ENCODE measurements around the gene BEND4. TPM values are rescaled to one million over a fixed set of nuclear protein-coding genes. Genes with fewer than 3 reads are reported as not detected.
"Not testable (repeated sequence)": the region's sequence is repeated elsewhere in the genome, so short reads cannot be mapped to it uniquely, and the experiment has no call there.

The BEND4 gene
- total RNA-seq: not detected in 2 replicates

- TF ChIP-seq, protein P1, sequence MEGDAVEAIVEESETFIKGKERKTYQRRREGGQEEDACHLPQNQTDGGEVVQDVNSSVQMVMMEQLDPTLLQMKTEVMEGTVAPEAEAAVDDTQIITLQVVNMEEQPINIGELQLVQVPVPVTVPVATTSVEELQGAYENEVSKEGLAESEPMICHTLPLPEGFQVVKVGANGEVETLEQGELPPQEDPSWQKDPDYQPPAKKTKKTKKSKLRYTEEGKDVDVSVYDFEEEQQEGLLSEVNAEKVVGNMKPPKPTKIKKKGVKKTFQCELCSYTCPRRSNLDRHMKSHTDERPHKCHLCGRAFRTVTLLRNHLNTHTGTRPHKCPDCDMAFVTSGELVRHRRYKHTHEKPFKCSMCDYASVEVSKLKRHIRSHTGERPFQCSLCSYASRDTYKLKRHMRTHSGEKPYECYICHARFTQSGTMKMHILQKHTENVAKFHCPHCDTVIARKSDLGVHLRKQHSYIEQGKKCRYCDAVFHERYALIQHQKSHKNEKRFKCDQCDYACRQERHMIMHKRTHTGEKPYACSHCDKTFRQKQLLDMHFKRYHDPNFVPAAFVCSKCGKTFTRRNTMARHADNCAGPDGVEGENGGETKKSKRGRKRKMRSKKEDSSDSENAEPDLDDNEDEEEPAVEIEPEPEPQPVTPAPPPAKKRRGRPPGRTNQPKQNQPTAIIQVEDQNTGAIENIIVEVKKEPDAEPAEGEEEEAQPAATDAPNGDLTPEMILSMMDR (IDR thresholded peaks at IDR 0.05; ENCODE audit: insufficient read depth, low read depth, low read length): no peak
- no peak for DNase-seq (ENCODE audit: low read depth)
- peak within 1 kb of the TSS; percentile 25 for H3K4me3 ChIP-seq (ENCODE audit: low read depth, low read length)
These were observed at the start of gene BEND4 for GRCh38 chr4:42152507-42153504. Gene BEND4 (minus strand): TSS chr4:42152655. CDS start chr4:42152143, 512 bp downstream.

- no peak for DNase-seq (ENCODE audit: low read depth)
- TF ChIP-seq, protein P1 (IDR thresholded peaks at IDR 0.05; ENCODE audit: insufficient read depth, low read depth, low read length): no peak
These were observed 44.9 kb upstream of the BEND4 start for GRCh38 chr4:42197341-42197740.

DNA sequence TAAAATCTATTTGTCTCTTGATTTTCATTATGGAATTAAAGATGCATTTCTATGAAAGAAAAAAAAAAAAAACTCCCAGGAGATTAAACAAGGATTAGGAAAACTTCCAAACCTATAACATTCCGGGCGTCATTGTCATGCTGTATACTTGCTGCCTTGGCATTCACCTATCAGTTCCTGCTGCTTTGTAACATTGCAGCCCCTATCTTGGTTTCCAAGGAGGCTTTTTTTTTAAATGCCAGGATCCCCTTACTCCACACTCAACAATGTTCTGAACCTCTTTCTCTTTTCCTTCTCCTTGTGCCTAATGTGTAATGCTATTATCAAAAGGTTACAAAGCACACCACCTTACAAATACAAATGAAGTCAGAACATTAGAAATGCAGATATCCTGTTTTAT, 20.5 kb upstream of the BEND4 start:
- H3K4me3 ChIP-seq (ENCODE audit: low read depth, low read length): no peak overlapping the region
- TF ChIP-seq, protein P1 (IDR thresholded peaks at IDR 0.05; ENCODE audit: insufficient read depth, low read depth, low read length): no peak
- no peak for DNase-seq (ENCODE audit: low read depth)

More at GRCh38 chr4:42197341-42197740, 44.9 kb upstream of the BEND4 start:
- no peak overlapping the region for H3K4me3 ChIP-seq (ENCODE audit: low read depth, low read length)

DNA sequence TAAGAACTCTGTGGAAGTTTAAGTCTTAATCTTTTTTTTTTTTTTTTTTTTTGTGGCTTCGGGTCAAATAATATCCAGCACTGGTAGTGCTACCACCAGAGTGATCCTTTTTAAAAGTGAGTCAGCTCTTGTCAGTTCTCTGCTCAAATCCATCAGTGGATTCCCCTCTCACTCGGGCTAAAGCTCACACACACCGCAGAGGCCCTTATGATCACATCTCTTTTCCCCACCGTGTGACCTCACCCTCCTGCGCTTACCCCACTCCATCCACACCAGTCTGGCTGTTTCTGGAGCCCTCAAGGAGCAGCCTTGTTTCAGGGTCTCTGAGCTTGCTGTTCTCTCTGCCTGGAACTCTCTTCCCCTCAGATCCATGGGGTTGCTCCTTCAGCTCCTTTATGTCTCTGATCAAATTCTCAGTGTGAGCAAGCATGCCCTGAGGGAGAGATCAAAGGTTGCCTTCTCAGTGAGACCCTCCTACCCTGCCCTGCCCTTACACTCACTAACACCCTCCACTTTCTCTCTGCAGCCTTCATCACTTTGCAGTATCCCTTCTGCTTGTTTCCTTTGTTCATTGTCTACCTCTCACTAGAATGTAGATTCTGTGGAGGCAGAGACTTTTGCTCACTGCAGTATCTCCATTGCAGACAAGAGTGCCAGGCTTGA, 19.8 kb upstream of the BEND4 start:
- TF ChIP-seq, protein P1 (IDR thresholded peaks at IDR 0.05; ENCODE audit: insufficient read depth, low read depth, low read length): no peak
- no peak for DNase-seq (ENCODE audit: low read depth)
- no peak overlapping the region for H3K4me3 ChIP-seq (ENCODE audit: low read depth, low read length)

DNA sequence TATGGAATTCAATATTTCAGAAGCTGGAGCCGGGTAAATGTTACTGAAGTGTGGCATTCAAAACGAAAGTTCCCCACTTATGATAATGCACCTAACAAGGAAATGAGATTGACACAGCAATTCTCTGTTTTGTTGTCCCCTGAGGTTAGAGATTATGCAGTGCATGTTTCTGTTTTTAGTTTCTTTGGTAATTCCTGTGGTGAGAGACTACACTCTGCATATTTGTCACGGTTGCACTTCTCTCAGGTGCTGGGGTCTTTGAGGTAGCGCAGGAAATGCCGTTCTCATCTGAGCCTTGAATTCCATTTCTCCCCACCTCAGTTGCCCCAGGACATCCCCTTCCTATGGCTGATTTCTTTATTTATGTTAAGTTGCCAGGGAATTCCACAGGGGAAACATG, 15.3 kb upstream of the BEND4 start:
- no peak for DNase-seq (ENCODE audit: low read depth)
- TF ChIP-seq, protein P1 (IDR thresholded peaks at IDR 0.05; ENCODE audit: insufficient read depth, low read depth, low read length): no peak
- H3K4me3 ChIP-seq (ENCODE audit: low read depth, low read length): no peak overlapping the region

- not testable (repeated sequence) for H3K4me3 ChIP-seq (ENCODE audit: low read depth, low read length)
These were observed 13.7 kb upstream of the BEND4 start for GRCh38 chr4:42166186-42166585.

More at GRCh38 chr4:42166186-42166585, 13.7 kb upstream of the BEND4 start:
- DNase-seq (ENCODE audit: low read depth): not testable (repeated sequence)
